MCF 10A (cell line): ENCODE measurements around the gene PHF21B. TPM values are rescaled to one million over a fixed set of nuclear protein-coding genes. Genes with fewer than 3 reads are reported as not detected.

ENCODE experiments used
- BruUV-seq: library from RNA; stranded (reverse); fragments of 400-500 nt; replicated peaks from 2 replicates; lab custom pipeline; 2021; lab: Mats Ljungman, UMichigan
- CTCF ChIA-PET: fragments of 300-600 bp; sonication (Branson Sonifier 250); formaldehyde crosslinking; extraction: SDS; loops from one replicate; lab custom pipeline; 2021; ENCODE audit warnings: antibody characterized with exemption, inconsistent platforms; lab: Yijun Ruan, JAX
- POLR2A ChIA-PET: fragments of 300-600, 350-650 bp; sonication (Branson Sonifier 250); formaldehyde crosslinking; extraction: SDS; loops from one replicate; lab custom pipeline; 2020; ENCODE audit warnings: antibody characterized with exemption, inconsistent platforms; lab: Yijun Ruan, JAX
- DNase-seq: peaks from one replicate; pipeline ENCODE4 v3.0.0-alpha.2; 2018; ENCODE audit not compliant: unreplicated experiment
- H3K27ac Mint-ChIP-seq: one replicate; pipeline ENCODE4 v1.8.0; 2022; ENCODE audit warnings: mild to moderate bottlenecking, low read depth, mixed read lengths; ENCODE audit not compliant: unreplicated experiment
- H3K27me3 Mint-ChIP-seq: one replicate; pipeline ENCODE4 v1.8.0; 2022; ENCODE audit warnings: mixed read lengths; ENCODE audit not compliant: insufficient read depth, unreplicated experiment
- H3K36me3 Mint-ChIP-seq: one replicate; pipeline ENCODE4 v1.8.0; 2022; ENCODE audit warnings: mild to moderate bottlenecking, moderate library complexity, mixed read lengths; ENCODE audit not compliant: insufficient read depth, unreplicated experiment
- H3K4me1 Mint-ChIP-seq: one replicate; pipeline ENCODE4 v1.8.0; 2022; ENCODE audit warnings: mixed read lengths; ENCODE audit not compliant: insufficient read depth, unreplicated experiment
- H3K4me3 Mint-ChIP-seq: one replicate; pipeline ENCODE4 v1.8.0; 2022; ENCODE audit warnings: mild to moderate bottlenecking, moderate library complexity, mixed read lengths; ENCODE audit not compliant: unreplicated experiment
- H3K9me3 Mint-ChIP-seq: one replicate; pipeline ENCODE4 v1.8.0; 2022; ENCODE audit warnings: mixed read lengths; ENCODE audit not compliant: unreplicated experiment
- CTCF ChIP-seq: fragments of 200-600 bp; IDR thresholded peaks from one replicate; pipeline ENCODE4 v1.8.0; 2022; ENCODE audit warnings: antibody characterized with exemption, mild to moderate bottlenecking; ENCODE audit not compliant: unreplicated experiment
- intact Hi-C: fragments of 100-400 bp; cut with micrococcal nuclease; formaldehyde crosslinking; loops from 2 replicates; pipeline ENCODE4 v1.14.1; 2022
- total RNA-seq: library from RNA; stranded (reverse); gene quantifications from 2 replicates; pipeline ENCODE4 v1.2.3, GENCODE V29; 2022

PHF21B gene
- total RNA-seq, 1 experiment from 2014 or later: 0.75 TPM

GRCh38 chr22:44834065-44834464 lies 175.7 kb downstream of the PHF21B start:
- intact Hi-C loops: no loop called here
- Mint-ChIP-seq H3K4me1 (no peaks in the 10 kb centered on the region), H3K27me3 (no peaks in the 10 kb centered on the region), H3K36me3 (peaks cover 13% of the 10 kb centered on the region), H3K9me3 (peaks cover 24% of the 10 kb centered on the region), H3K27ac (no peak overlapping the region), H3K4me3 (no peak overlapping the region)
- ChIA-PET CTCF (no interaction called here), POLR2A (no interaction called here)
- no peak for TF ChIP-seq CTCF
- no TSS peak for BruUV-seq
- DNase-seq: no peak

- ChIA-PET POLR2A (no interaction called here), CTCF (no interaction called here)
- Mint-ChIP-seq H3K4me3 (no peak overlapping the region), H3K27ac (no peak overlapping the region), H3K9me3 (peaks cover 24% of the 10 kb centered on the region), H3K27me3 (no peaks in the 10 kb centered on the region), H3K36me3 (peaks cover 11% of the 10 kb centered on the region), H3K4me1 (no peaks in the 10 kb centered on the region)
- TF ChIP-seq CTCF: no peak
- DNase-seq: no peak
- BruUV-seq: no TSS peak
- intact Hi-C loops: no loop called here
Measured at GRCh38 chr22:44831885-44832284, 177.9 kb downstream of the PHF21B start.

Other genes starting within 250 kb of the PHF21B start
- gene NUP50, start 153.9 kb upstream of the PHF21B start, total RNA-seq: 70.3 and 72.5 TPM in 2 replicates
- 61.9 and 63.4 TPM in 2 replicates for gene KIAA0930, start 230.9 kb upstream of the PHF21B start, total RNA-seq